Keratinocyte (primary cell): ENCODE measurements around the gene TUFT1. TPM values are rescaled to one million over a fixed set of nuclear protein-coding genes. Genes with fewer than 3 reads are reported as not detected.

ENCODE experiments used
- DNase-seq: peaks from one replicate; pipeline ENCODE4 v3.0.0-alpha.2; 2011; ENCODE audit warnings: low read depth, missing footprints, low spot score
- FAIRE-seq: peaks from 2 replicates; lab custom pipeline; 2011; peaks lifted over from hg19 to GRCh38; lab: Jason Lieb, UNC
- H2AFZ ChIP-seq: 2 replicates; pipeline ENCODE4 v1.6.0; 2012; ENCODE audit warnings: low read length, control low read depth, inconsistent platforms; ENCODE audit not compliant: control insufficient read depth
- H3K27ac ChIP-seq: 2 replicates; pipeline ENCODE4 v1.5.1; 2011; ENCODE audit warnings: low read length; ENCODE audit not compliant: control insufficient read depth, insufficient read depth
- H3K27me3 ChIP-seq: 3 replicates; pipeline ENCODE4 v1.6.0; 2011; ENCODE audit warnings: low read length; ENCODE audit not compliant: control insufficient read depth, insufficient read depth; ENCODE audit errors: extremely low read depth
- H3K36me3 ChIP-seq, 2 experiments: 2 replicates in 1 of 2; 3 replicates in 1 of 2; pipeline ENCODE4 v1.5.1; 2011; ENCODE audit warnings: low read length in 2 of 2, mild to moderate bottlenecking in 1 of 2; ENCODE audit not compliant: control insufficient read depth in 2 of 2, insufficient read depth in 2 of 2; ENCODE audit errors: extremely low read depth in 1 of 2
- H3K4me1 ChIP-seq: 3 replicates; pipeline ENCODE4 v1.5.1; 2011; ENCODE audit warnings: low read length; ENCODE audit not compliant: control insufficient read depth, insufficient read depth; ENCODE audit errors: extremely low read depth
- H3K4me2 ChIP-seq: 3 replicates; pipeline ENCODE4 v1.6.0; 2011; ENCODE audit warnings: low read depth, low read length; ENCODE audit not compliant: control insufficient read depth, insufficient read depth; ENCODE audit errors: extremely low read depth
- H3K4me3 ChIP-seq, 3 experiments: fragments of 200-600 bp in 1 of 3; sonication (generic) in 1 of 3; 2 replicates in 2 of 3; 3 replicates in 1 of 3; pipeline ENCODE4 v1.5.1; 2011 to 2016; ENCODE audit warnings: low read length in 3 of 3, mild to moderate bottlenecking in 3 of 3, control low read depth in 2 of 3, inconsistent platforms in 1 of 3, low read depth in 1 of 3, mixed read lengths in 1 of 3, mixed run types in 1 of 3, moderate library complexity in 1 of 3; ENCODE audit not compliant: control insufficient read depth in 2 of 3, insufficient read depth in 2 of 3; ENCODE audit errors: extremely low read depth in 1 of 3
- H3K79me2 ChIP-seq: 2 replicates; pipeline ENCODE4 v1.6.0; 2012; ENCODE audit warnings: low read length; ENCODE audit not compliant: control insufficient read depth, insufficient read depth
- H3K9ac ChIP-seq: 3 replicates; pipeline ENCODE4 v1.6.0; 2011; ENCODE audit warnings: low read length; ENCODE audit not compliant: control insufficient read depth, insufficient read depth; ENCODE audit errors: extremely low read depth
- H3K9me1 ChIP-seq: 3 replicates; pipeline ENCODE4 v1.6.0; 2011; ENCODE audit warnings: low read length; ENCODE audit not compliant: control insufficient read depth, insufficient read depth; ENCODE audit errors: extremely low read depth
- H3K9me3 ChIP-seq: 2 replicates; pipeline ENCODE4 v1.5.1; 2012; ENCODE audit warnings: low read depth, low read length; ENCODE audit not compliant: control insufficient read depth
- H4K20me1 ChIP-seq: 3 replicates; pipeline ENCODE4 v1.6.0; 2011; ENCODE audit warnings: low read length; ENCODE audit not compliant: control insufficient read depth, insufficient read depth; ENCODE audit errors: extremely low read depth
- CTCF ChIP-seq, 3 experiments: IDR thresholded peaks in 1 of 3; conservative IDR thresholded peaks in 1 of 3; optimal IDR thresholded peaks in 1 of 3; 2 replicates in 2 of 3; 3 replicates in 1 of 3; pipeline versions ENCODE3 to v1.5.1; 2011; ENCODE audit warnings: low read length in 3 of 3, mild to moderate bottlenecking in 3 of 3, moderate library complexity in 2 of 3, control low read depth in 1 of 3, inconsistent platforms in 1 of 3; ENCODE audit not compliant: insufficient read depth in 2 of 3; ENCODE audit errors: extremely low read depth in 1 of 3
- EZH2 ChIP-seq: IDR thresholded peaks from one replicate; pipeline ENCODE4 v1.6.1; 2012; ENCODE audit warnings: inconsistent platforms, mild to moderate bottlenecking, low read length, moderate library complexity
- dilution Hi-C: fragments of 300-500 bp; cut with MboI; formaldehyde crosslinking; loops from one replicate; pipeline ENCODE4 v1.7.0; 2020; ENCODE audit warnings: low sequenced_read_pairs; ENCODE audit not compliant: extremely low pct_ligation_motif_present
- polyA plus RNA-seq, 5 experiments: library from polyadenylated mRNA; depleted of rRNA in 3 of 5; stranded (reverse) in 3 of 5; stranded (forward) in 1 of 5; unstranded in 1 of 5; fragments of >200 nt; gene quantifications; 1 replicate in 1 of 5; 2 replicates in 3 of 5; 3 replicates in 1 of 5; pipeline versions ENCODE4 v1.2.1 to v1.2.3, GENCODE V29; 2011 to 2012; ENCODE audit warnings: missing spikeins in 2 of 5, low read depth in 1 of 5, low replicate concordance in 1 of 5

The TUFT1 gene
- polyA plus RNA-seq, 1 donor (not counting 4 experiments of a cell fraction or from before 2014, with no cell fraction given) = 70.0 TPM

- Histone ChIP-seq H3K36me3 (peaks cover 0 to 3% of the 10 kb centered on the region in 2 experiments), H3K9ac (no peak overlapping the region), H2AFZ (no peak overlapping the region), H3K4me2 (no peak overlapping the region), H3K9me1 (no peaks in the 10 kb centered on the region), H3K27ac (no peak overlapping the region), H3K4me3 (no peak overlapping the region), H3K9me3 (no peaks in the 10 kb centered on the region), H3K27me3 (no peaks in the 10 kb centered on the region), H4K20me1 (no peaks in the 10 kb centered on the region), H3K79me2 (no peaks in the 10 kb centered on the region), H3K4me1 (peaks cover 7% of the 10 kb centered on the region)
- dilution Hi-C loops = no loop called here
- FAIRE-seq (no peak), DNase-seq (no peak)
- no peak for TF ChIP-seq CTCF (optimal IDR thresholded peaks at IDR 0.05 in 1 of 3, IDR thresholded peaks at IDR 0.05 in 1 of 3, conservative IDR thresholded peaks at IDR 0.05 in 1 of 3; ENCODE audit: extremely low read depth in 1 of 3, insufficient read depth in 2 of 3, low read length in 3 of 3)
- no peak for TF ChIP-seq EZH2
These were observed 9.6 kb upstream of the TUFT1 start for GRCh38 chr1:151530461-151530860.

- no peak for DNase-seq
- Histone ChIP-seq H2AFZ (no peak overlapping the region), H3K4me1 (peaks cover 32% of the 10 kb centered on the region), H3K27me3 (no peaks in the 10 kb centered on the region), H3K79me2 (no peaks in the 10 kb centered on the region), H3K36me3 (no peaks in the 10 kb centered on the region), H3K4me3 (no peak overlapping the region), H3K9me1 (no peaks in the 10 kb centered on the region), H3K4me2 (no peak overlapping the region), H3K27ac (no peak overlapping the region), H3K9ac (no peak overlapping the region), H3K9me3 (no peaks in the 10 kb centered on the region), H4K20me1 (no peaks in the 10 kb centered on the region)
- dilution Hi-C loops = no loop called here
- TF ChIP-seq EZH2 = no peak
- TF ChIP-seq CTCF (optimal IDR thresholded peaks at IDR 0.05 in 1 of 3, IDR thresholded peaks at IDR 0.05 in 1 of 3, conservative IDR thresholded peaks at IDR 0.05 in 1 of 3; ENCODE audit: extremely low read depth in 1 of 3, insufficient read depth in 2 of 3, low read length in 3 of 3) = no peak
- no peak for FAIRE-seq
These were observed 6.2 kb upstream of the TUFT1 start for GRCh38 chr1:151533870-151534269.
